MV-4-11 (cell line): ENCODE results near the gene CEP72.
"Not testable (repeated sequence)": the region's sequence is repeated elsewhere in the genome, so short reads cannot be mapped to it uniquely, and the experiment has no call there.

Experiments
- DNase-seq: peaks from one replicate; lab custom pipeline; 2025; lab: John Stamatoyannopoulos, UW

CEP72 gene

GRCh38 chr5:580436-580835, 31.7 kb upstream of the CEP72 start:
- peak; percentile 1 for DNase-seq

GRCh38 chr5:581266-581665, 30.9 kb upstream of the CEP72 start:
- no peak for DNase-seq

GRCh38 chr5:581941-582340, 30.2 kb upstream of the CEP72 start:
- no peak for DNase-seq

GRCh38 chr5:582445-582844, 29.7 kb upstream of the CEP72 start:
- not testable (repeated sequence) for DNase-seq

GRCh38 chr5:582936-583635, 29.1 kb upstream of the CEP72 start:
- DNase-seq, result no peak

- no peak for DNase-seq
These were observed 28.5 kb upstream of the CEP72 start for GRCh38 chr5:583645-584044.

- DNase-seq, result no peak
These were observed 27.9 kb upstream of the CEP72 start for GRCh38 chr5:584216-584615.

GRCh38 chr5:584846-585245, 27.3 kb upstream of the CEP72 start:
- no peak for DNase-seq

GRCh38 chr5:585556-585955, 26.6 kb upstream of the CEP72 start:
- DNase-seq, result no peak

- no peak for DNase-seq
These were observed 26.0 kb upstream of the CEP72 start for GRCh38 chr5:585962-586628.

- no peak for DNase-seq
These were observed 25.3 kb upstream of the CEP72 start for GRCh38 chr5:586751-587285.

GRCh38 chr5:587403-587802, 24.7 kb upstream of the CEP72 start:
- DNase-seq, result no peak

- DNase-seq, result no peak
These were observed 23.6 kb upstream of the CEP72 start for GRCh38 chr5:588406-588995.

- DNase-seq, result peak; percentile 19
These were observed 23.0 kb upstream of the CEP72 start for GRCh38 chr5:589173-589572.

- DNase-seq, result peak; percentile 56
These were observed 22.6 kb upstream of the CEP72 start for GRCh38 chr5:589588-589987.

GRCh38 chr5:590346-590745, 21.8 kb upstream of the CEP72 start:
- no peak for DNase-seq

GRCh38 chr5:591746-592145, 20.4 kb upstream of the CEP72 start:
- DNase-seq, result no peak

GRCh38 chr5:592158-592557, 20.0 kb upstream of the CEP72 start:
- no peak for DNase-seq

- DNase-seq, result no peak
These were observed 18.6 kb upstream of the CEP72 start for GRCh38 chr5:593511-593910.

GRCh38 chr5:594226-594860, 17.8 kb upstream of the CEP72 start:
- peak; percentile 92 for DNase-seq

GRCh38 chr5:595285-595875, 16.8 kb upstream of the CEP72 start:
- DNase-seq, result no peak

GRCh38 chr5:597871-598563, 14.1 kb upstream of the CEP72 start:
- DNase-seq, result no peak
